CD14-positive monocyte (primary cell): ENCODE measurements around the gene MICAL2. TPM values are rescaled to one million over a fixed set of nuclear protein-coding genes. Genes with fewer than 3 reads are reported as not detected.

ENCODE experiments used
- DNase-seq, 3 donors: peaks; one replicate each; pipeline ENCODE4 v3.0.0-alpha.2; 2011 to 2022
- H2AFZ ChIP-seq: 2 replicates; pipeline ENCODE4 v1.6.0; 2012; ENCODE audit warnings: mild to moderate bottlenecking, low read depth, low read length, inconsistent platforms; ENCODE audit not compliant: insufficient read depth, poor library complexity, severe bottlenecking
- H3K27ac ChIP-seq, 2 donors: 1 replicate in 1 of 2; 2 replicates in 1 of 2; pipeline ENCODE4 v1.5.1; 2012 to 2013; ENCODE audit warnings: low read length in 2 of 2, control low read depth in 1 of 2, inconsistent platforms in 1 of 2, low read depth in 1 of 2, mild to moderate bottlenecking in 1 of 2
- H3K27me3 ChIP-seq, 2 donors: one replicate each; pipeline versions ENCODE4 v1.6.0 to v1.6.1; 2011 to 2013; ENCODE audit warnings: low read length in 2 of 2; ENCODE audit not compliant: control insufficient read depth in 2 of 2, insufficient read depth in 2 of 2
- H3K36me3 ChIP-seq, 2 donors: replicated peaks in 1 of 2; 1 replicate in 1 of 2; 2 replicates in 1 of 2; pipeline versions ENCODE4 v1.5.1 to v1.6.1; 2012 to 2013; ENCODE audit warnings: low read length in 2 of 2, control low read depth in 1 of 2, inconsistent platforms in 1 of 2, mild to moderate bottlenecking in 1 of 2; ENCODE audit not compliant: insufficient read depth in 2 of 2, control insufficient read depth in 1 of 2
- H3K4me1 ChIP-seq, 2 donors: 1 replicate in 1 of 2; 2 replicates in 1 of 2; pipeline versions ENCODE4 v1.5.1 to v1.6.1; 2012 to 2013; ENCODE audit warnings: low read length in 2 of 2, control low read depth in 1 of 2, inconsistent platforms in 1 of 2, mild to moderate bottlenecking in 1 of 2, moderate library complexity in 1 of 2; ENCODE audit not compliant: insufficient read depth in 2 of 2, control insufficient read depth in 1 of 2
- H3K4me2 ChIP-seq: replicated peaks from 2 replicates; pipeline ENCODE3; 2012; ENCODE audit warnings: low read length, moderate library complexity, mild to moderate bottlenecking; ENCODE audit not compliant: poor library complexity, severe bottlenecking; ENCODE audit errors: extremely low read depth
- H3K4me3 ChIP-seq, 3 experiments: fragments of 200-600 bp in 1 of 3; sonication (generic) in 1 of 3; replicated peaks in 1 of 3; 1 replicate in 2 of 3; 2 replicates in 1 of 3; pipeline ENCODE4 v1.5.1; 2011 to 2013; ENCODE audit warnings: low read length in 3 of 3, mild to moderate bottlenecking in 3 of 3, control low read depth in 2 of 3, low read depth in 2 of 3, inconsistent platforms in 1 of 3, moderate library complexity in 1 of 3
- H3K79me2 ChIP-seq: 2 replicates; pipeline ENCODE4 v1.6.0; 2012; ENCODE audit warnings: mild to moderate bottlenecking, control low read depth, inconsistent platforms, low read length, moderate library complexity; ENCODE audit not compliant: insufficient read depth
- H3K9ac ChIP-seq: 2 replicates; pipeline ENCODE4 v1.6.0; 2017; ENCODE audit warnings: low read length, mild to moderate bottlenecking; ENCODE audit not compliant: insufficient read depth, poor library complexity, severe bottlenecking
- H3K9me3 ChIP-seq, 2 donors: replicated peaks in 1 of 2; 1 replicate in 1 of 2; 2 replicates in 1 of 2; pipeline versions ENCODE4 v1.5.1 to v1.6.1; 2012 to 2013; ENCODE audit warnings: low read length in 2 of 2, control low read depth in 1 of 2; ENCODE audit not compliant: control insufficient read depth in 1 of 2, insufficient read depth in 1 of 2
- H4K20me1 ChIP-seq: 2 replicates; pipeline ENCODE4 v1.6.0; 2012; ENCODE audit warnings: mild to moderate bottlenecking, low read length, control low read depth, moderate library complexity; ENCODE audit not compliant: insufficient read depth
- H3K27ac Mint-ChIP-seq, 7 donors: one replicate each; pipeline ENCODE4 v1.8.0; 2020; ENCODE audit warnings: mild to moderate bottlenecking in 7 of 7, mixed read lengths in 7 of 7, moderate library complexity in 6 of 7, inconsistent platforms in 2 of 7
- H3K27me3 Mint-ChIP-seq, 3 donors: one replicate each; pipeline ENCODE4 v1.8.0; 2021 to 2022; ENCODE audit warnings: low read depth in 3 of 3, mild to moderate bottlenecking in 3 of 3, mixed read lengths in 3 of 3, moderate library complexity in 3 of 3, inconsistent platforms in 1 of 3
- H3K36me3 Mint-ChIP-seq, 2 donors: one replicate each; pipeline ENCODE4 v1.8.0; 2020; ENCODE audit warnings: mixed read lengths in 2 of 2, inconsistent platforms in 1 of 2, mild to moderate bottlenecking in 1 of 2
- H3K4me1 Mint-ChIP-seq: one replicate; pipeline ENCODE4 v1.8.0; 2020; ENCODE audit warnings: mild to moderate bottlenecking, mixed read lengths
- H3K4me3 Mint-ChIP-seq, 2 donors: one replicate each; pipeline ENCODE4 v1.8.0; 2020; ENCODE audit warnings: mild to moderate bottlenecking in 2 of 2, mixed read lengths in 2 of 2, moderate library complexity in 1 of 2
- H3K9me3 Mint-ChIP-seq, 7 donors: one replicate each; pipeline ENCODE4 v1.8.0; 2020 to 2022; ENCODE audit warnings: mixed read lengths in 7 of 7, mild to moderate bottlenecking in 6 of 7, moderate library complexity in 6 of 7, inconsistent platforms in 2 of 7
- WGBS: methylation state at CpG from one replicate; pipeline ENCODE4 v1.1.5; 2013; ENCODE audit warnings: missing lambda C conversion rate; ENCODE audit not compliant: insufficient coverage; 5-methylcytosine and 5-hydroxymethylcytosine counted together
- intact Hi-C, 2 donors: fragments of 100-400 bp; cut with micrococcal nuclease; formaldehyde crosslinking; loops; one replicate each; pipeline versions ENCODE4 v1.15.0 to v1.15.1; 2023
- polyA plus RNA-seq, 3 donors: library from polyadenylated mRNA; depleted of rRNA in 1 of 3; unstranded in 2 of 3; stranded (reverse) in 1 of 3; fragments of 300-500 nt in 2 of 3; fragments of >200 nt in 1 of 3; fragmentation: Illumina TruSeq in 2 of 3; gene quantifications; 1 replicate in 2 of 3; 2 replicates in 1 of 3; pipeline ENCODE4 v1.2.3, GENCODE V29; 2012 to 2021
- TF ChIP-seq, protein P1 (sequence below): fragments of 200-600 bp; IDR thresholded peaks from one replicate; pipeline ENCODE4 v1.8.0; 2022; ENCODE audit warnings: antibody characterized with exemption, mild to moderate bottlenecking

The MICAL2 gene
- polyA plus RNA-seq, 3 donors, result 39.8 to 72.5 (median 44.0) TPM

GRCh38 chr11:12071574-12071973 is 38.8 kb upstream of the MICAL2 start:
- Histone ChIP-seq H3K4me2 (no peak overlapping the region), H4K20me1 (no peaks in the 10 kb centered on the region), H3K27me3 (no peaks in the 10 kb centered on the region), H3K36me3 (no peaks in the 10 kb centered on the region), H2AFZ (no peak overlapping the region), H3K27ac (no peak overlapping the region), H3K4me3 (no peak overlapping the region), H3K4me1 (peaks cover 8% of the 10 kb centered on the region in 2 donors), H3K9ac (no peak overlapping the region), H3K79me2 (no peaks in the 10 kb centered on the region), H3K9me3 (no peaks in the 10 kb centered on the region)
- peaks cover 0 to 3% of the 10 kb centered on the region in 2 donors for H3K36me3 Mint-ChIP-seq
- peaks cover 0 to 3% (median 0%) of the 10 kb centered on the region in 7 donors for H3K9me3 Mint-ChIP-seq
- no CpG with 5 or more reads among the region's 3 CpGs for WGBS
- intact Hi-C loops, result no loop called here
- H3K4me3 Mint-ChIP-seq, result no peak overlapping the region
- peaks cover 4 to 8% (median 6%) of the 10 kb centered on the region in 3 donors for H3K27me3 Mint-ChIP-seq
- TF ChIP-seq, protein P1, sequence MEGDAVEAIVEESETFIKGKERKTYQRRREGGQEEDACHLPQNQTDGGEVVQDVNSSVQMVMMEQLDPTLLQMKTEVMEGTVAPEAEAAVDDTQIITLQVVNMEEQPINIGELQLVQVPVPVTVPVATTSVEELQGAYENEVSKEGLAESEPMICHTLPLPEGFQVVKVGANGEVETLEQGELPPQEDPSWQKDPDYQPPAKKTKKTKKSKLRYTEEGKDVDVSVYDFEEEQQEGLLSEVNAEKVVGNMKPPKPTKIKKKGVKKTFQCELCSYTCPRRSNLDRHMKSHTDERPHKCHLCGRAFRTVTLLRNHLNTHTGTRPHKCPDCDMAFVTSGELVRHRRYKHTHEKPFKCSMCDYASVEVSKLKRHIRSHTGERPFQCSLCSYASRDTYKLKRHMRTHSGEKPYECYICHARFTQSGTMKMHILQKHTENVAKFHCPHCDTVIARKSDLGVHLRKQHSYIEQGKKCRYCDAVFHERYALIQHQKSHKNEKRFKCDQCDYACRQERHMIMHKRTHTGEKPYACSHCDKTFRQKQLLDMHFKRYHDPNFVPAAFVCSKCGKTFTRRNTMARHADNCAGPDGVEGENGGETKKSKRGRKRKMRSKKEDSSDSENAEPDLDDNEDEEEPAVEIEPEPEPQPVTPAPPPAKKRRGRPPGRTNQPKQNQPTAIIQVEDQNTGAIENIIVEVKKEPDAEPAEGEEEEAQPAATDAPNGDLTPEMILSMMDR, result no peak
- peaks cover 12% of the 10 kb centered on the region for H3K4me1 Mint-ChIP-seq
- H3K27ac Mint-ChIP-seq, result no peak overlapping the region
- DNase-seq, result no peak

- 95% methylated on average over 5 of the region's 8 CpGs for WGBS
- no peaks in the 10 kb centered on the region for H3K79me2 ChIP-seq
- H2AFZ ChIP-seq, result no peak overlapping the region
- no peak overlapping the region for H3K4me2 ChIP-seq
- H3K27me3 ChIP-seq, result no peaks in the 10 kb centered on the region
- no peaks in the 10 kb centered on the region for H3K36me3 ChIP-seq
- H3K4me3 Mint-ChIP-seq, result no peak overlapping the region
- peaks cover 1 to 9% of the 10 kb centered on the region in 2 donors for H3K4me1 ChIP-seq
- H3K9me3 ChIP-seq, result no peaks in the 10 kb centered on the region
- peaks cover 8% of the 10 kb centered on the region for H3K4me1 Mint-ChIP-seq
- no peaks in the 10 kb centered on the region for H3K36me3 Mint-ChIP-seq
- DNase-seq, result no peak
- peaks cover 0 to 3% (median 0%) of the 10 kb centered on the region in 7 donors for H3K9me3 Mint-ChIP-seq
- intact Hi-C loops, result no loop called here
- no peak overlapping the region for H3K27ac ChIP-seq
- no peaks in the 10 kb centered on the region for H4K20me1 ChIP-seq
- H3K27ac Mint-ChIP-seq, result no peak overlapping the region
- no peak overlapping the region for H3K9ac ChIP-seq
- TF ChIP-seq, protein P1, result no peak
- H3K27me3 Mint-ChIP-seq, result peaks cover 2 to 9% (median 5%) of the 10 kb centered on the region in 3 donors
- H3K4me3 ChIP-seq, result no peak overlapping the region
Observed at GRCh38 chr11:12073436-12073835, 37.0 kb upstream of the MICAL2 start.
